Measurements from ENCODE around the gene C10orf53. TPM values are rescaled to one million over a fixed set of nuclear protein-coding genes. Genes with fewer than 3 reads are reported as not detected.

Gene C10orf53
- total and polyA plus RNA-seq, 2 of the 4 experiments (the other 2 are of a cell fraction) = not detected

DNA sequence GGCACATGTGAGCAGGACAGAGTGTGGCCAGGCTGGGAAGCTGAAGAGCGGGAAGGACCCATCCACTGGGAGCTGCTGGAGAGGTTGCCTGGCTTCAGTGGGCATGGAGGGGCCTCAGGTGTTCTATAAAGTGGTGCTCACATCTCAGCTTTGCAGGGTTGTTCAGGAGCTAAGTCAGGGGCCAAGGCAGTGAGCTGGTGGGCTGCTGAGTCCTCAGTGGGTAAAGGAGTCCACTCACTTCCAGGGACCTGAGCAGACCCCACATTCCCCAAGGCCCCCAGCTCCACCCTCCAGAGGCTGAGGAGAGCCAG, 28.8 kb upstream of the C10orf53 start:
- Histone ChIP-seq H3K79me1 (ENCODE audit: low read depth in 1 of 2, low read length in 2 of 2) (no peaks in the 10 kb centered on the region), H3K14ac (replicated peaks; ENCODE audit: low read depth, low read length) (no peak overlapping the region), H2AFZ (replicated peaks; ENCODE audit: low read length, poor library complexity) (no peak overlapping the region), H3K18ac (ENCODE audit: low read depth, low read length) (no peak overlapping the region), H4K20me1 (ENCODE audit: insufficient read depth, low read length) (no peaks in the 10 kb centered on the region), H3K4ac (ENCODE audit: low read depth, low read length) (no peak overlapping the region), H3K9ac (ENCODE audit: low read depth, low read length) (no peak overlapping the region), H2BK20ac (ENCODE audit: low read depth, low read length) (no peak overlapping the region), H2AK5ac (ENCODE audit: low read depth, low read length) (no peak overlapping the region), H3K4me3 (ENCODE audit: insufficient read depth, low read depth, low read length) (no peak overlapping the region), H3K27ac (ENCODE audit: insufficient read depth, low read length) (no peak overlapping the region), H4K91ac (ENCODE audit: insufficient read depth, low read depth, low read length) (no peak overlapping the region), H3K9me1 (ENCODE audit: insufficient read depth, low read length) (no peaks in the 10 kb centered on the region), H3K27me3 (ENCODE audit: control insufficient read depth, insufficient read depth, low read length) (peaks cover 11% of the 10 kb centered on the region), H3K36me3 (ENCODE audit: control insufficient read depth, insufficient read depth, low read length) (no peaks in the 10 kb centered on the region), H2BK15ac (ENCODE audit: low read depth, low read length) (no peak overlapping the region), H3K9me3 (ENCODE audit: control insufficient read depth, insufficient read depth, low read length) (no peaks in the 10 kb centered on the region), H4K5ac (ENCODE audit: low read depth, low read length) (no peak overlapping the region), H2BK5ac (ENCODE audit: low read depth, low read length, poor library complexity, severe bottlenecking) (no peak overlapping the region), H3K56ac (ENCODE audit: extremely low read depth, insufficient read depth, low read length) (no peak overlapping the region), H3K4me1 (ENCODE audit: control insufficient read depth, insufficient read depth, low read length) (no peaks in the 10 kb centered on the region), H3K23ac (ENCODE audit: low read depth, low read length) (no peak overlapping the region), H2AK9ac (replicated peaks; ENCODE audit: low read depth, low read length, poor library complexity) (no peak overlapping the region), H4K8ac (ENCODE audit: low read depth in 2 of 2, low read length in 2 of 2) (no peak overlapping the region), H3K4me2 (ENCODE audit: low read depth, low read length) (no peak overlapping the region), H2BK120ac (ENCODE audit: low read depth, low read length) (no peak overlapping the region)
- DNase-seq (no peak), ATAC-seq (ENCODE audit: low read depth) (no peak)
- POLR2A ChIA-PET (ENCODE audit: unreplicated experiment) = no interaction called here
- BruUV-seq (replicated peaks) = no TSS peak
- intact Hi-C loops (cut with micrococcal nuclease) = no loop called here
- CTCF ChIA-PET = no interaction called here
- dilution Hi-C loops (cut with HindIII; ENCODE audit: low sequenced_read_pairs, unreplicated experiment) = no loop called here
- in situ Hi-C loops (cut with MboI; ENCODE audit: low sequenced_read_pairs) = no loop called here
- WGBS, 2 experiments (ENCODE audit: extremely low coverage in 2 of 2, insufficient read length in 1 of 2) = no CpG with 5 or more reads among the region's 1 CpG
- no peak for TF ChIP-seq BHLHE40 (IDR thresholded peaks at IDR 0.05; ENCODE audit: low read depth, low read length)
- TF ChIP-seq, protein P1, sequence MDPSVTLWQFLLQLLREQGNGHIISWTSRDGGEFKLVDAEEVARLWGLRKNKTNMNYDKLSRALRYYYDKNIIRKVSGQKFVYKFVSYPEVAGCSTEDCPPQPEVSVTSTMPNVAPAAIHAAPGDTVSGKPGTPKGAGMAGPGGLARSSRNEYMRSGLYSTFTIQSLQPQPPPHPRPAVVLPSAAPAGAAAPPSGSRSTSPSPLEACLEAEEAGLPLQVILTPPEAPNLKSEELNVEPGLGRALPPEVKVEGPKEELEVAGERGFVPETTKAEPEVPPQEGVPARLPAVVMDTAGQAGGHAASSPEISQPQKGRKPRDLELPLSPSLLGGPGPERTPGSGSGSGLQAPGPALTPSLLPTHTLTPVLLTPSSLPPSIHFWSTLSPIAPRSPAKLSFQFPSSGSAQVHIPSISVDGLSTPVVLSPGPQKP (IDR thresholded peaks at IDR 0.05; ENCODE audit: borderline replicate concordance, low read depth, low read length) = no peak
- no peak for TF ChIP-seq RFX5 (IDR thresholded peaks at IDR 0.05; ENCODE audit: low read depth, low read length)
- TF ChIP-seq, protein P2, sequence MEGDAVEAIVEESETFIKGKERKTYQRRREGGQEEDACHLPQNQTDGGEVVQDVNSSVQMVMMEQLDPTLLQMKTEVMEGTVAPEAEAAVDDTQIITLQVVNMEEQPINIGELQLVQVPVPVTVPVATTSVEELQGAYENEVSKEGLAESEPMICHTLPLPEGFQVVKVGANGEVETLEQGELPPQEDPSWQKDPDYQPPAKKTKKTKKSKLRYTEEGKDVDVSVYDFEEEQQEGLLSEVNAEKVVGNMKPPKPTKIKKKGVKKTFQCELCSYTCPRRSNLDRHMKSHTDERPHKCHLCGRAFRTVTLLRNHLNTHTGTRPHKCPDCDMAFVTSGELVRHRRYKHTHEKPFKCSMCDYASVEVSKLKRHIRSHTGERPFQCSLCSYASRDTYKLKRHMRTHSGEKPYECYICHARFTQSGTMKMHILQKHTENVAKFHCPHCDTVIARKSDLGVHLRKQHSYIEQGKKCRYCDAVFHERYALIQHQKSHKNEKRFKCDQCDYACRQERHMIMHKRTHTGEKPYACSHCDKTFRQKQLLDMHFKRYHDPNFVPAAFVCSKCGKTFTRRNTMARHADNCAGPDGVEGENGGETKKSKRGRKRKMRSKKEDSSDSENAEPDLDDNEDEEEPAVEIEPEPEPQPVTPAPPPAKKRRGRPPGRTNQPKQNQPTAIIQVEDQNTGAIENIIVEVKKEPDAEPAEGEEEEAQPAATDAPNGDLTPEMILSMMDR (conservative IDR thresholded peaks at IDR 0.05; ENCODE audit: low read depth, low read length) = no peak
- no peak for TF ChIP-seq CEBPB (IDR thresholded peaks at IDR 0.05; ENCODE audit: low read depth, low read length)

Data from IMR-90 (cell line).